Calu3 (cell line): ENCODE results near the gene AMPD3. TPM values are rescaled to one million over a fixed set of nuclear protein-coding genes. Genes with fewer than 3 reads are reported as not detected.

Experiments used
- BruUV-seq: library from RNA; stranded (reverse); fragments of 400-500 nt; replicated peaks from 2 replicates; lab custom pipeline; 2021; lab: Mats Ljungman, UMichigan
- CTCF ChIA-PET: fragments of 300-600 bp; sonication (Branson Sonifier 250); formaldehyde crosslinking; loops from one replicate; lab custom pipeline; 2022; ENCODE audit warnings: antibody characterized with exemption; lab: Charles Lee
- DNase-seq: peaks from one replicate; pipeline ENCODE4 v3.0.0; 2022
- H3K27ac Mint-ChIP-seq: one replicate; pipeline ENCODE4 v1.8.0; 2022; ENCODE audit warnings: mixed read lengths; ENCODE audit not compliant: unreplicated experiment
- H3K27me3 Mint-ChIP-seq: one replicate; pipeline ENCODE4 v1.8.0; 2022; ENCODE audit warnings: mixed read lengths; ENCODE audit not compliant: unreplicated experiment
- H3K36me3 Mint-ChIP-seq: one replicate; pipeline ENCODE4 v1.8.0; 2022; ENCODE audit warnings: mild to moderate bottlenecking, moderate library complexity, mixed read lengths; ENCODE audit not compliant: insufficient read depth, unreplicated experiment
- H3K4me1 Mint-ChIP-seq: one replicate; pipeline ENCODE4 v1.8.0; 2022; ENCODE audit warnings: mild to moderate bottlenecking, low read depth, mixed read lengths; ENCODE audit not compliant: unreplicated experiment
- H3K4me3 Mint-ChIP-seq: one replicate; pipeline ENCODE4 v1.8.0; 2022; ENCODE audit warnings: mild to moderate bottlenecking, low read depth, moderate library complexity, mixed read lengths; ENCODE audit not compliant: unreplicated experiment
- H3K9me3 Mint-ChIP-seq: one replicate; pipeline ENCODE4 v1.8.0; 2022; ENCODE audit warnings: low read depth, mixed read lengths; ENCODE audit not compliant: unreplicated experiment
- CTCF ChIP-seq: fragments of 200-600 bp; IDR thresholded peaks from one replicate; pipeline ENCODE4 v1.8.0; 2022; ENCODE audit warnings: antibody characterized with exemption; ENCODE audit not compliant: unreplicated experiment
- intact Hi-C: fragments of 100-400 bp; cut with micrococcal nuclease; formaldehyde crosslinking; loops from one replicate; pipeline ENCODE4 v1.10.0; 2022; ENCODE audit not compliant: unreplicated experiment
- total RNA-seq: library from RNA; stranded (reverse); gene quantifications from 2 replicates; pipeline ENCODE4 v1.2.3, GENCODE V29; 2022

AMPD3 gene
- total RNA-seq, 1 experiment from 2014 or later = 2.1 TPM

GRCh38 chr11:10528121-10528520 lies 73.1 kb downstream of the AMPD3 start:
- Mint-ChIP-seq H3K27ac (no peak overlapping the region), H3K4me3 (no peak overlapping the region), H3K27me3 (no peaks in the 10 kb centered on the region), H3K36me3 (peaks cover 6% of the 10 kb centered on the region), H3K9me3 (no peaks in the 10 kb centered on the region), H3K4me1 (peaks cover 39% of the 10 kb centered on the region)
- CTCF ChIA-PET = interaction anchor here (1.3 kb wide), 1 partner anchor 13 kb away, joined by 6 read pairs; the partner anchor contains the start of gene RNF141
- DNase-seq = no peak
- TF ChIP-seq CTCF = no peak
- BruUV-seq = no TSS peak
- intact Hi-C loops = no loop called here

DNA sequence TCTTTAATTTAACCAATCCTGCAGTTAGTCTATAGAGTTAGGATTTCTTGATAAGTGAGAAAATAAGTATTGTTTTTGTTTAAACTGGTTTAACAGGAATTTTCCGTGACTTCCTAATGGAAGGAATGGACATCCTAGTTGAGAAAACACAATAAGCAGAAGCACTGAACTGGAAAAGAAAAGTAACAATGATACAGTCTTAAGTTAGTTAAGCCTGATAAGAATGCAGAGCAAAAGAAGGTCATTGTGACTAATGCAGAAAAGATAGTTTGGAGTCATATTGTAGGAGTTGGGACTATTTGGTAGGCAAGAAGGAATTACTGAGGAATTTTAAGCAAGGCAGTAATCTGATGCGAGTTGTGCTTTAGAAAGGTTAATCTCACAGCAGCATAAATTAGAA lies 74.2 kb downstream of the AMPD3 start:
- Mint-ChIP-seq H3K9me3 (no peaks in the 10 kb centered on the region), H3K27me3 (no peaks in the 10 kb centered on the region), H3K4me3 (no peak overlapping the region), H3K36me3 (peaks cover 6% of the 10 kb centered on the region), H3K27ac (no peak overlapping the region), H3K4me1 (peaks cover 39% of the 10 kb centered on the region)
- no TSS peak for BruUV-seq
- CTCF ChIA-PET = no interaction called here
- TF ChIP-seq CTCF = no peak
- no peak for DNase-seq
- intact Hi-C loops = no loop called here

DNA sequence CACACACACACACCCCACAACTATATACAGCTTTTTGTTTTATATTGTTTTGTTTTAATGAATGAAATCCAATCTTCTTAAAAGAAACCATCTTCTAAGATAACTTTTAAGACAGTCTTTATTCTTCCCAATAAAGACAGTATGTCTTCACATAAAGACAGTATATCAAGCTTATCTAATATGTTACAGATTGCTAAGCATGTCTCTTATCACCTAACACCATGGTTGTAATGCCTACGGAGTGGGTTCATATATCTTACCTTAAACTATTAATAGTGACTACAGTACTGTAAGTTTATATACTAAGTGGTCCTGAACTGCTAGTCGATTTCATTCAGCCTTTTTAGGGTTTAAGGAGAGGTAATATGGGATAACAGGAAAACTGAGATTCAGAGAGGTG lies 77.5 kb downstream of the AMPD3 start:
- H3K27ac Mint-ChIP-seq = no peak overlapping the region
- peaks cover under 1% of the 10 kb centered on the region for H3K36me3 Mint-ChIP-seq
- no peak for TF ChIP-seq CTCF
- no peaks in the 10 kb centered on the region for H3K9me3 Mint-ChIP-seq
- peaks cover 26% of the 10 kb centered on the region for H3K4me1 Mint-ChIP-seq
- no peak for DNase-seq
- CTCF ChIA-PET = interaction anchor here (1.3 kb wide), 1 partner anchor 8 kb away, joined by 3 read pairs; the partner anchor contains the start of gene RNF141
- H3K4me3 Mint-ChIP-seq = no peak overlapping the region
- no peaks in the 10 kb centered on the region for H3K27me3 Mint-ChIP-seq
- BruUV-seq = no TSS peak
- intact Hi-C loops = no loop called here

GRCh38 chr11:10533323-10533722 lies 78.3 kb downstream of the AMPD3 start:
- intact Hi-C loops = no loop called here
- no peak overlapping the region for H3K27ac Mint-ChIP-seq
- DNase-seq = no peak
- no peaks in the 10 kb centered on the region for H3K27me3 Mint-ChIP-seq
- H3K4me3 Mint-ChIP-seq = no peak overlapping the region
- H3K4me1 Mint-ChIP-seq = peaks cover 22% of the 10 kb centered on the region
- H3K9me3 Mint-ChIP-seq = no peaks in the 10 kb centered on the region
- TF ChIP-seq CTCF = no peak
- CTCF ChIA-PET = interaction anchor here (1.3 kb wide), 1 partner anchor 7 kb away, joined by 3 read pairs; the partner anchor contains the start of gene RNF141
- no TSS peak for BruUV-seq
- H3K36me3 Mint-ChIP-seq = no peaks in the 10 kb centered on the region
